H1 (cell line): ENCODE measurements around the gene RAP2C. TPM values are rescaled to one million over a fixed set of nuclear protein-coding genes. Genes with fewer than 3 reads are reported as not detected.

Source experiments
- CTCF ChIA-PET: fragments of 300-600 bp; sonication (Branson Sonifier 250); formaldehyde crosslinking; loops from one replicate; lab custom pipeline; 2021; ENCODE audit not compliant: partially characterized antibody; lab: Charles Lee
- POLR2A ChIA-PET: fragments of 300-600 bp; sonication (Branson Sonifier 250); formaldehyde crosslinking; loops from one replicate; lab custom pipeline; 2021; ENCODE audit warnings: inconsistent platforms; ENCODE audit not compliant: partially characterized antibody; lab: Charles Lee
- DNase-seq, 2 experiments: peaks; one replicate each; pipeline versions ENCODE4 v3.0.0 to v3.0.0-alpha.2; 2010 to 2022; ENCODE audit warnings: low spot score in 2 of 2, low read depth in 1 of 2, mixed read lengths in 1 of 2
- FAIRE-seq: peaks from 2 replicates; lab custom pipeline; 2011; peaks lifted over from hg19 to GRCh38; lab: Jason Lieb, UNC
- H2AFZ ChIP-seq: 2 replicates; pipeline ENCODE4 v1.8.1; 2012; ENCODE audit warnings: low read length, inconsistent platforms
- H2AK5ac ChIP-seq: 2 replicates; pipeline ENCODE4 v1.6.1; 2013; ENCODE audit warnings: low read depth, low read length
- H2BK120ac ChIP-seq: replicated peaks from 2 replicates; pipeline ENCODE3; 2013; ENCODE audit warnings: low read depth, low read length, inconsistent platforms
- H2BK12ac ChIP-seq: 2 replicates; pipeline ENCODE4 v1.6.1; 2013; ENCODE audit warnings: low read depth, low read length
- H2BK15ac ChIP-seq: 2 replicates; pipeline ENCODE4 v1.6.1; 2013; ENCODE audit warnings: low read length
- H2BK20ac ChIP-seq: 2 replicates; pipeline ENCODE4 v1.6.1; 2013; ENCODE audit warnings: low read length
- H2BK5ac ChIP-seq: 2 replicates; pipeline ENCODE4 v1.6.1; 2013; ENCODE audit warnings: low read depth, low read length
- H3K14ac ChIP-seq: 2 replicates; pipeline ENCODE4 v1.6.1; 2013; ENCODE audit warnings: inconsistent platforms; ENCODE audit not compliant: insufficient read length
- H3K18ac ChIP-seq: 2 replicates; pipeline ENCODE4 v1.6.1; 2013; ENCODE audit warnings: low read length; ENCODE audit errors: extremely low read depth
- H3K23ac ChIP-seq: 2 replicates; pipeline ENCODE4 v1.6.1; 2013; ENCODE audit warnings: inconsistent platforms; ENCODE audit not compliant: insufficient read length
- H3K23me2 ChIP-seq: 2 replicates; pipeline ENCODE4 v1.6.1; 2013; ENCODE audit warnings: low read depth, low read length
- H3K27ac ChIP-seq: 2 replicates; pipeline ENCODE4 v1.6.1; 2011; ENCODE audit warnings: low read depth, low read length, inconsistent platforms
- H3K27me3 ChIP-seq, 4 experiments: replicated peaks in 1 of 4; 1 replicate in 1 of 4; 2 replicates in 3 of 4; pipeline versions ENCODE4 v1.6.1 to v1.8.1; 2011 to 2013; ENCODE audit warnings: low read length in 3 of 4, mild to moderate bottlenecking in 3 of 4, inconsistent platforms in 2 of 4, mixed read lengths in 2 of 4, moderate library complexity in 1 of 4; ENCODE audit not compliant: control insufficient read depth in 3 of 4, insufficient read depth in 3 of 4; ENCODE audit errors: extremely low read depth in 1 of 4
- H3K36me3 ChIP-seq, 4 experiments: 2 replicates each; pipeline versions ENCODE4 v1.6.1 to v1.8.1; 2011 to 2013; ENCODE audit warnings: mild to moderate bottlenecking in 4 of 4, low read length in 3 of 4, moderate library complexity in 2 of 4, control low read depth in 1 of 4, inconsistent platforms in 1 of 4; ENCODE audit not compliant: insufficient read depth in 4 of 4, control insufficient read depth in 2 of 4
- H3K4ac ChIP-seq: replicated peaks from 2 replicates; pipeline ENCODE3; 2013; ENCODE audit warnings: low read length, low read depth, mixed read lengths, inconsistent platforms; ENCODE audit not compliant: insufficient read length
- H3K4me1 ChIP-seq, 4 experiments: replicated peaks in 1 of 4; 1 replicate in 1 of 4; 2 replicates in 3 of 4; pipeline versions ENCODE4 v1.6.1 to v1.8.1; 2011 to 2013; ENCODE audit warnings: low read length in 3 of 4, inconsistent platforms in 2 of 4, mixed read lengths in 1 of 4; ENCODE audit not compliant: insufficient read depth in 4 of 4, control insufficient read depth in 3 of 4
- H3K4me2 ChIP-seq, 2 experiments: 2 replicates each; pipeline versions ENCODE4 v1.6.1 to v1.8.1; 2011 to 2013; ENCODE audit warnings: low read depth in 2 of 2, low read length in 2 of 2, control low read depth in 1 of 2, inconsistent platforms in 1 of 2, mild to moderate bottlenecking in 1 of 2; ENCODE audit not compliant: insufficient read depth in 1 of 2
- H3K4me3 ChIP-seq, 4 experiments: fragments of 200-600, 300-600 bp in 1 of 4; sonication (generic), shearing (Covaris generic), sonication (Bioruptor Twin) in 1 of 4; 2 replicates each; pipeline versions ENCODE4 v1.5.1 to v1.8.1; 2011 to 2016; ENCODE audit warnings: low read length in 4 of 4, low read depth in 3 of 4, control low read depth in 2 of 4, inconsistent platforms in 2 of 4, mild to moderate bottlenecking in 2 of 4, mixed read lengths in 1 of 4, moderate library complexity in 1 of 4; ENCODE audit not compliant: insufficient read depth in 2 of 4; ENCODE audit errors: extremely low read depth in 1 of 4
- H3K56ac ChIP-seq: replicated peaks from 2 replicates; pipeline ENCODE3; 2013; ENCODE audit warnings: low read depth, mild to moderate bottlenecking, mixed read lengths, low read length, inconsistent platforms; ENCODE audit not compliant: insufficient read length
- H3K79me1 ChIP-seq: 2 replicates; pipeline ENCODE4 v1.6.1; 2013; ENCODE audit warnings: low read depth, low read length, control low read depth
- H3K79me2 ChIP-seq, 2 experiments: 2 replicates each; pipeline versions ENCODE4 v1.6.1 to v1.8.1; 2012 to 2013; ENCODE audit warnings: low read length in 2 of 2, mild to moderate bottlenecking in 2 of 2, inconsistent platforms in 1 of 2; ENCODE audit not compliant: insufficient read depth in 2 of 2, control insufficient read depth in 1 of 2
- H3K9ac ChIP-seq, 4 experiments: replicated peaks in 1 of 4; 1 replicate in 1 of 4; 2 replicates in 3 of 4; pipeline versions ENCODE4 v1.6.1 to v1.8.1; 2011 to 2013; ENCODE audit warnings: low read depth in 3 of 4, low read length in 3 of 4, control low read depth in 2 of 4, mild to moderate bottlenecking in 2 of 4, moderate library complexity in 2 of 4, inconsistent platforms in 1 of 4; ENCODE audit errors: extremely low read depth in 1 of 4
- H3K9me3 ChIP-seq, 2 experiments: 2 replicates each; pipeline versions ENCODE4 v1.6.1 to v1.8.1; 2012 to 2013; ENCODE audit warnings: mild to moderate bottlenecking in 2 of 2, moderate library complexity in 2 of 2, control low read depth in 1 of 2, inconsistent platforms in 1 of 2, low read depth in 1 of 2, low read length in 1 of 2, mixed read lengths in 1 of 2; ENCODE audit not compliant: insufficient read depth in 2 of 2
- H4K20me1 ChIP-seq, 2 experiments: replicated peaks in 1 of 2; 2 replicates each; pipeline versions ENCODE3 to v1.8.1; 2011 to 2013; ENCODE audit warnings: inconsistent platforms in 2 of 2, low read length in 2 of 2, mild to moderate bottlenecking in 1 of 2; ENCODE audit not compliant: insufficient read depth in 2 of 2, control insufficient read depth in 1 of 2
- H4K5ac ChIP-seq: 2 replicates; pipeline ENCODE4 v1.6.1; 2013; ENCODE audit warnings: low read length, low read depth, mixed read lengths, inconsistent platforms; ENCODE audit not compliant: insufficient read length
- H4K8ac ChIP-seq: 2 replicates; pipeline ENCODE4 v1.8.0; 2013; ENCODE audit warnings: mild to moderate bottlenecking, moderate library complexity, low read length, inconsistent platforms; ENCODE audit not compliant: insufficient read depth; ENCODE audit errors: extremely low read depth
- H4K91ac ChIP-seq: replicated peaks from 2 replicates; pipeline ENCODE3; 2013; ENCODE audit warnings: low read length, mixed read lengths, inconsistent platforms; ENCODE audit not compliant: insufficient read length
- SP2 ChIP-seq: IDR thresholded peaks from 2 replicates; pipeline ENCODE4 v1.6.1; 2012; ENCODE audit warnings: mild to moderate bottlenecking, low read length, inconsistent platforms
- WGBS, 2 experiments: shearing (Covaris generic) in 1 of 2; methylation state at CpG; one replicate each; pipeline versions ENCODE4 v1.1.6 to v1.1.7; 2013 to 2015; ENCODE audit warnings: low lambda C conversion rate in 2 of 2, mixed read lengths in 2 of 2, inconsistent platforms in 1 of 2, low coverage in 1 of 2, missing lambda C conversion rate in 1 of 2; ENCODE audit not compliant: insufficient replicate concordance in 2 of 2, insufficient coverage in 1 of 2, insufficient read length in 1 of 2; ENCODE audit errors: extremely low coverage in 1 of 2, missing lambda C conversion rate in 1 of 2; 5-methylcytosine and 5-hydroxymethylcytosine counted together
- polyA plus RNA-seq, 7 experiments: library from polyadenylated mRNA; depleted of rRNA in 3 of 7; stranded (reverse) in 5 of 7; unstranded in 2 of 7; fragments of >200 nt in 5 of 7; fragments of 200-250 nt in 2 of 7; gene quantifications; 1 replicate in 5 of 7; 2 replicates in 1 of 7; 4 replicates in 1 of 7; pipeline versions ENCODE4 v1.2.1 to v1.2.3, GENCODE V29; 2011 to 2013; ENCODE audit warnings: missing spikeins in 2 of 7, mixed read lengths in 2 of 7
- total RNA-seq: library from RNA; stranded (reverse); fragmentation: NEBNext Ultra II Directional; extraction: Animal tissue kit (Norgen Biotek cat#: 25700); gene quantifications from 2 replicates; pipeline ENCODE4 v1.2.1, GENCODE V29; 2021
- TF ChIP-seq, protein P1 (sequence below), 3 experiments: IDR thresholded peaks; 1 replicate in 2 of 3; 2 replicates in 1 of 3; pipeline versions ENCODE4 v1.5.1 to v1.6.1; 2011; ENCODE audit warnings: low read length in 3 of 3, mild to moderate bottlenecking in 3 of 3, inconsistent platforms in 2 of 3, low read depth in 1 of 3, moderate library complexity in 1 of 3; ENCODE audit not compliant: insufficient read depth in 1 of 3; ENCODE audit errors: control extremely low read depth in 1 of 3

RAP2C gene
- total and polyA plus RNA-seq, 2 of the 8 experiments (the other 6 are each of a cell fraction or from before 2014, with no cell fraction given) = 4.7 to 20.5 TPM

DNA sequence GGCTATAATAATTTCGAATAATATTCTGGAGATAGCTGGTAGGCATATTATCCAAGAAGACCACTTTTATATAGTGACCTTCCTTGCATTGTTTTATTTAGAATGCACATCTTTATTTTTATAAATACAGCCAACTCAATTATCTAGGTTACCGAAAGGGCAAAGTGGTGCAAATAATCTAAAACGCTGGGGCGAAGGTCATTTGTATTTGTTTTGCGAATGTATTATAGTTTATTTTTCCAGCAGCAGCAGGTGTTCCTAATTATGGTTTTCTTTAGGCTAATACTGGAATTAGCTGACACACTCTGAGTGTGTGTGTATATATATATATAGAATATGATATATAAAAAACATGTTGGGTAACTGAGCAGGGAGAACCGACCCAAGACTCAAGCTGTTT is 48.1 kb upstream of the RAP2C start:
- Histone ChIP-seq H3K14ac (no peak overlapping the region), H3K9ac (no peak overlapping the region), H3K18ac (no peak overlapping the region), H3K79me1 (no peaks in the 10 kb centered on the region), H2BK20ac (no peak overlapping the region), H3K4me3 (no peak overlapping the region), H3K4ac (no peak overlapping the region), H2BK120ac (no peak overlapping the region), H3K4me1 (no peaks in the 10 kb centered on the region), H4K20me1 (no peaks in the 10 kb centered on the region), H2AFZ (no peak overlapping the region), H2BK12ac (no peak overlapping the region), H3K56ac (no peak overlapping the region), H3K79me2 (no peaks in the 10 kb centered on the region), H3K36me3 (no peaks in the 10 kb centered on the region), H4K91ac (no peak overlapping the region), H4K5ac (no peak overlapping the region), H3K23me2 (no peaks in the 10 kb centered on the region), H2AK5ac (no peak overlapping the region), H2BK5ac (no peak overlapping the region), H3K4me2 (no peak overlapping the region), H2BK15ac (no peak overlapping the region), H3K9me3 (no peaks in the 10 kb centered on the region), H3K27ac (no peak overlapping the region), H3K27me3 (no peaks in the 10 kb centered on the region), H3K23ac (no peak overlapping the region), H4K8ac (no peak overlapping the region)
- FAIRE-seq = no peak
- ChIA-PET CTCF (interaction anchor here (1.0 kb wide), 1 partner anchor 346 kb away, joined by 3 read pairs; no protein-coding TSS in a partner anchor), POLR2A (no interaction called here)
- no peak for DNase-seq
- no peak for TF ChIP-seq SP2
- TF ChIP-seq, protein P1, sequence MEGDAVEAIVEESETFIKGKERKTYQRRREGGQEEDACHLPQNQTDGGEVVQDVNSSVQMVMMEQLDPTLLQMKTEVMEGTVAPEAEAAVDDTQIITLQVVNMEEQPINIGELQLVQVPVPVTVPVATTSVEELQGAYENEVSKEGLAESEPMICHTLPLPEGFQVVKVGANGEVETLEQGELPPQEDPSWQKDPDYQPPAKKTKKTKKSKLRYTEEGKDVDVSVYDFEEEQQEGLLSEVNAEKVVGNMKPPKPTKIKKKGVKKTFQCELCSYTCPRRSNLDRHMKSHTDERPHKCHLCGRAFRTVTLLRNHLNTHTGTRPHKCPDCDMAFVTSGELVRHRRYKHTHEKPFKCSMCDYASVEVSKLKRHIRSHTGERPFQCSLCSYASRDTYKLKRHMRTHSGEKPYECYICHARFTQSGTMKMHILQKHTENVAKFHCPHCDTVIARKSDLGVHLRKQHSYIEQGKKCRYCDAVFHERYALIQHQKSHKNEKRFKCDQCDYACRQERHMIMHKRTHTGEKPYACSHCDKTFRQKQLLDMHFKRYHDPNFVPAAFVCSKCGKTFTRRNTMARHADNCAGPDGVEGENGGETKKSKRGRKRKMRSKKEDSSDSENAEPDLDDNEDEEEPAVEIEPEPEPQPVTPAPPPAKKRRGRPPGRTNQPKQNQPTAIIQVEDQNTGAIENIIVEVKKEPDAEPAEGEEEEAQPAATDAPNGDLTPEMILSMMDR (IDR thresholded peaks at IDR 0.05; ENCODE audit: control extremely low read depth in 1 of 3, insufficient read depth in 1 of 3, low read depth in 1 of 3, low read length in 3 of 3) = no peak
- WGBS, 2 experiments = 90% methylated on average over 6 of the region's 6 CpGs; no CpG with 5 or more reads in 1 of the 2 experiments
